MG63 (cell line): ENCODE results near the gene SHC1. TPM values are rescaled to one million over a fixed set of nuclear protein-coding genes. Genes with fewer than 3 reads are reported as not detected.

Experiments used
- DNase-seq: peaks from one replicate; pipeline ENCODE4 v3.0.0-alpha.2; 2020
- H3K27me3 ChIP-seq: fragments of 250-450 bp; sonication (Bioruptor Pico); 2 replicates; pipeline ENCODE4 v1.5.1; 2020; ENCODE audit warnings: mild to moderate bottlenecking, moderate library complexity
- H3K36me3 ChIP-seq: fragments of 250-450 bp; sonication (Bioruptor Pico); 2 replicates; pipeline ENCODE4 v1.5.1; 2020; ENCODE audit warnings: mild to moderate bottlenecking, moderate library complexity
- H3K4me3 ChIP-seq: fragments of 250-450 bp; sonication (Bioruptor Pico); 2 replicates; pipeline ENCODE4 v1.5.1; 2020; ENCODE audit warnings: mild to moderate bottlenecking, moderate library complexity
- H3K9me3 ChIP-seq: fragments of 250-450 bp; sonication (Bioruptor Pico); 2 replicates; pipeline ENCODE4 v1.5.1; 2020; ENCODE audit warnings: mild to moderate bottlenecking, moderate library complexity
- total RNA-seq: library from RNA; depleted of rRNA; stranded (reverse); fragments of >200 nt; shearing (Covaris generic); gene quantifications from 2 replicates; pipeline ENCODE4 v1.2.3, GENCODE V29; 2014; ENCODE audit warnings: low replicate concordance

SHC1 gene
- total RNA-seq, 1 experiment from 2014 or later = 175 TPM

DNA sequence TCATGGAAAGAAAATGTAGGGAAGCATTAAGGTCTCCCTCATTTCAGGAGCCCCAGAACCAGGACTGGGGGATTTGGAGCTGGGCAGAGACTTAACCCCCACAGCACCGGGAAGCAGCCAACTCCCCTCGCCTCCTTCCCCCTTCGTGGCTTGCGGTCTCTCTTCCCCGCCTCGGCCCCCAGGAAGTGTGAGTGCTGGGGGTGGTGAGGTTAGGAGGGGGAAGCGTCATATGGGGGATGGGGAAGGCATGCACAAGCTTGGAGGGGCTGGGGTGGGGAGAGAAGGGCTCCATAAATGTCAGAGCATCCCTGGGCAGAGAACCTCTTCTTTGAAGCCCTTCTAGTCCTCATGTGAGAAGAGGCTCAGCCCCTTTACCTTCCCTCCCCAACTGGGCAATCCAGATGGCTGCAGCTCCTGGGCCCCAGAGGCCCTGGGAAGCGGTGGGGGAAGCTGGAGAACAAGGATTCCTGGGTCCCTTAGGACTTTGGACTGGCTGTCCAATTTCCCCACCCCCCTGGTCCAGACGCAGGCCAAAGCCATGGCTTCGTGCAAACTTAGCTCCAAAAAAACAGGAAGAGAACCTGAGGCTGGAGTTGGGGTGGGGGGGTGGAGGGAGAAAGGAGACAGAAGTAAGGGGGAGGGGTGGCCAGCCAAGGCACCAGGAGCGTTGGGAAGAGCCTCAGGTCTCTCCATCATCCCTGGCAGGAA is 39.8 kb upstream of the SHC1 start:
- Histone ChIP-seq H3K27me3 (no peaks in the 10 kb centered on the region), H3K36me3 (peaks cover 80% of the 10 kb centered on the region), H3K9me3 (no peaks in the 10 kb centered on the region), H3K4me3 (no peak overlapping the region)
- no peak for DNase-seq

DNA sequence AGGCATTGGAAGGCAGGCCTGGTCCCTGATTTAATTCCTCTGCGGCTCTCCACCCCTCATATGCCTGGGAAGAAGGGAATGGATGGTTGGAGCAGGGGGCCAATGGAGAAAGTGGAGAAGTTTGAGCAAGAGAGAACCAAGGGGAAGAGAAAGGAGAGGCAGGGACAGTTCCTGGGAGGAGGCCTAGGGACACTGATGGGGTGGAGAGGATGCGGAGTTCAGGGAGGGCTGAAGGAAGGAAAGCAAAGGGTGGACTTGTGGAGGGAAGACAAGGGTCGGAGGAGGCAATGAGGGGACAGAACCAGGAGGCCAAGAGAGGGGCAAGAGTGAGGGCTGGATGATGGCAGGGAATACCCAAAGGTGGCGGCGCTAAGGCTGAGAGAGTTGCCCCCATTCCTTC is 39.2 kb upstream of the SHC1 start:
- DNase-seq = no peak
- Histone ChIP-seq H3K27me3 (no peaks in the 10 kb centered on the region), H3K9me3 (no peaks in the 10 kb centered on the region), H3K4me3 (no peak overlapping the region), H3K36me3 (peaks cover 76% of the 10 kb centered on the region)

DNA sequence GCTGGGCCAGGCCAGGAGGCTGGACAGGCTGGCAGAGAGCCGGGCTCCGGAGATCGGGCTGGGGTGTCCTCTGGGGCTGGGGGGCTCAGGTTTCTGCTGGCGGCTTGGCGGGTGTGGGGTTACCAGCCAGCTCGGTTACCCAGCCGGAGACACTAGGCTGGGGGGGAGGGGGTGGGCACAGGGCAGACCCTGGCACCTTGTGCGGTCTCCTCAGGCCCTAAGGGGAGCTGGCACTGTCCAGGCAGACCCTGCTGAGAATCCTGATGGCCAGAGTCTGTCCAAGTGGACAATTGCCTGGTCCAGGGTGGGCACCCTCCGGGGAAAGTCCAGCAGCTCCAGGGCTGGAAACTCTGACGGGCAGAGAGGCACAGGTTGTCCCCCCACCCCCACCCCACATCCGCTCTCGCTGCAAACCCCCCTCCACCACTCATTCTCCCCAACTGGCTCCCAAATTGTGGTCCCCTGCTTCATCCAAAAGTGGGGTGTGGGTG is 38.7 kb upstream of the SHC1 start:
- Histone ChIP-seq H3K36me3 (peaks cover 76% of the 10 kb centered on the region), H3K27me3 (no peaks in the 10 kb centered on the region), H3K4me3 (no peak overlapping the region), H3K9me3 (no peaks in the 10 kb centered on the region)
- DNase-seq = no peak

DNA sequence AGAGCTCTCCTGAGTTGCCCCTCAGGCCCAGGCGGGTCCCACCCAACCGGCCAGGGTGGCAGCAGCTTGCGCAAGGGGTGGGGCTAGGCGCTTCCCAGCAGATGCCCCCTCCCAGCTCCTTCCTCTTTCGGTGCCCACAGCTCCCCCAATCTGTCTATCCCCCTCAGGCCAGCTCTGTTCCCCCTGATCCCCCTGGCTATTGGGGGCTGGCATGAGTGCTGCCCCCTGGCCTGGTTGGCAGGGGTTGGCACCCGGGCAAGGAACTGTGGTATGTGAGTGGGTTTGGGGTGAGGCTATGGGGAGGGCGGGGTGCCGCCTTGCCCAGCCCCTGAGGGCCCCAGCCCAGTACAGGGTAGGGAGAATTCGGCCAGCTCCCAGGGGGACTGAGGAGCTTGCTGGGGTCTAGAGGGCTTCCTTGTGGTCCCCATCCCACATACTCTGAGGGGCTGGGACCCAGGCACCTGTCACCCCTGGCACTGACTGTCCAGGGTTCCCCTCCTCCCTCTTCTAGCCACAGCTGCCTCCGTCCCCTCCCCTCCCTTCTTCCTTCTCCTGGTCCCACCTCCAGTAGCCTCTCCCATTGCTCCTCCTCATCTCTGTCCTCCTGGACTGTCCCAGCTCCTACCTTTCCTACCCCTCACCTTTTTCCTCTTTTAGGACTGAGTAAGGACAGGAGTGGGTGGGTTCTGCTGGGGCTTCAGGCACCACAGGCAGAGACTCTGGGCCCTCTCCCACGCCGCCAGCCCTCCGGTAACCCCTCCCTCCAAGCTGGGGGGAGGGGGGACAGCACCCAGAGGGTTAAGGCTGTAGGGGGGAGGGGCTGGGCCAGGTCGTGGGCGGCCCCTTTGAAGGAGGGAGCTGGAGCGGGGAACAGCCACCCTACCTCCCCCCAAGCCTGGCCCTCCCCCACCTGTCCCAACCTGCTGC is 37.7 kb upstream of the SHC1 start:
- H3K9me3 ChIP-seq = no peaks in the 10 kb centered on the region
- no peak overlapping the region for H3K4me3 ChIP-seq
- peaks cover 76% of the 10 kb centered on the region for H3K36me3 ChIP-seq
- DNase-seq = no peak
- no peaks in the 10 kb centered on the region for H3K27me3 ChIP-seq

DNA sequence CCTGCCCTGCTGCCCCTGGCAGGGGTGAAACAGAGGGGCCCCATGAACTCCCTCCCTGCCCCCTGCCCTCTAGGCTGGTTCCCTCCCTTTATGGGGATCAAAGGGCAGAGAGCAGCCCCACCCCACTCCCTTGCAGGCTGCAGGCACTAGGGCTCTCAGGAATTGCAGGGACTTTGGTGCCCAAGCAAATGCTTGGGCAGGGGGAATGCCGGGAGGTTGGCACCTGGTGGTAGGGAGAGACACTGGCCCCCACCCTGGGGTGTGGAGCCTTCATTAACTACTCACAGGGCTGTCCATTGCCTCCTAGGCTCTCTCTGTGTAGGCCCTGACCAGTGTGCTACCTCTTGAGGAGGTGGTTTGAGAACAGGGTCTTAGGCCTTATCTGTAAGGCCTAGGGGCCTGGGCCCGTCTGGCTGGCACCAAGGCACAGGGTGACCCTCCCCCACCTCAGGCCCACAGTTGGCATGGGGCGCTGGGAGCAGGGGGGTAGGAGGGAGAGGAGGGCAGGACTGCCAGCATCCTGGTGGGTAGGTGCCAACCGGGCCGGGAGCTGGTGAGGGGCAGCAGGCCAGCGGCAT is 36.8 kb upstream of the SHC1 start:
- no peaks in the 10 kb centered on the region for H3K27me3 ChIP-seq
- H3K4me3 ChIP-seq = no peak overlapping the region
- no peaks in the 10 kb centered on the region; the same call in 1 of the 2 replicates for H3K9me3 ChIP-seq
- H3K36me3 ChIP-seq = peaks cover 75% of the 10 kb centered on the region
- DNase-seq = peak; percentile 70

DNA sequence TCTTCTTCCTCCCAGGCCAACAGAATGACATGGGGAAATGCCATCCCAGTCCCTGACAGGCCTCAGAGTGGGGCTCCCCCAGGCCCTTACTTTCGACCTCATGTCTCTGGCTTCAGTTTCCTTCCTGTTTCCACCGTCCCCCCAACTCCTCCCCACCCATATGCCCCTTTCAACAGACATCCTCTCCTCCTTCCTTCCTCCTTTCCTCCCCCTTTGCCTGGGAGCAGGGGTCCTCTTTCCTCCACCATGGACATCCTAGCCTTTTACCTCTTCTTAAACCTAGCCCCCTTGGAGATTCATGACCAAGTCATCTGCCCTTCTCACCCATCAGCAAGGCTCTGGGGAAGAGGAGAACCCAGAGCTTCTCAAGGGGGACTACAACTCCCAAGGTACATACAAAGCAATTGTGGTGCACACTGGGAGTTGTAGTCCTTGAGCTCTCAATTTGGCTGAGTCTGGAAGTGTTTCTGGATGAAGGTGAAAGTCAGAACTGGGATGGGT is 36.1 kb upstream of the SHC1 start:
- Histone ChIP-seq H3K36me3 (peaks cover 70% of the 10 kb centered on the region), H3K27me3 (no peaks in the 10 kb centered on the region), H3K9me3 (no peaks in the 10 kb centered on the region; the same call in 1 of the 2 replicates), H3K4me3 (no peak overlapping the region)
- DNase-seq = no peak

DNA sequence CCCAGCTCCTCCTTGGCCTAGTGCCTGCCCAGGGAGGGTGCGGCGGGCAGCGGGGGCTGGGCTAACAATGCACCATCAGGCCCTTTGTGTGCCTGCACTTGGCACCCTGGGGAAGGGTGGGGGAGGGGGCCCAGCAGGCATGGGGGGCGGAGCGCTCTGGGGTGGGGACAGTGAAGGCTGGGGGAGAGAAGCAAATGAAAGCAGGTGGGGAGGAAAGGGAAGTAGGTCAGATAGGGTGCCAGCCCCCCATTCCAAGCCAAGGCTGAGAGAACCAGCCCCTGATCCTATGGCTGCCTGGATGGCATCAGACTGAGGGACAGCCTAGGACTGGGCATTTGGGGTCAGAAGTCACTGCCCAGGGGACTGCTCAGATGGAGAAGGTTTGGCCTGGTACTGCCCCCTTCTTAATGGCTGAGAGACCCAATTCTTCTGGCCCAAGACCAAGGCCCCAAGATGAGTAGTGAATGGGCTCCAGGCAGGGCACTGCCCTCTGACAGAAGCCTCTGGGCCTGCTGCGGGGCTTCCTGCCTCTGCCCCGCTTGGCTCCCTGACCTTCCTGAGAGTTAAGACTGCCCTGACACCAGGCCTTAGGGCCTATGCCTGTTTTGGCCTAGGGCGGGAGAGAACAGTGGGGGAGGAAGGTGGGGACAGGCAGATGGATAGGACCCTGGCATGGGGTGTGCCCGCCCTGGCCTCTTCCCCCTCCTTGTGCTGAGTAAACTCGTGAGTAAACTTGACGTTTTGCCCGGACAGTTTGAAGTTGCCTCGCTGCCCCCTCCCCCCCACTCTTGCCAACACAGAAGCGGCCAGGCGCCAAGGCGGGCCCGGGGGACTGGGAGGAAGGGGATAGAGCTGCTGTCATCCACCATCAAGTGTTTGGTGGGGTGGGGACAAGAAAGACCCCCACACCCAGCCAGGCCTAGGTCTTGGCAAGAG is 34.8 kb upstream of the SHC1 start:
- peak overlapping the region; percentile 97 for H3K4me3 ChIP-seq
- no peaks in the 10 kb centered on the region; the same call in 1 of the 2 replicates for H3K9me3 ChIP-seq
- peaks cover 62% of the 10 kb centered on the region for H3K36me3 ChIP-seq
- DNase-seq = peak; percentile 99
- no peaks in the 10 kb centered on the region for H3K27me3 ChIP-seq

DNA sequence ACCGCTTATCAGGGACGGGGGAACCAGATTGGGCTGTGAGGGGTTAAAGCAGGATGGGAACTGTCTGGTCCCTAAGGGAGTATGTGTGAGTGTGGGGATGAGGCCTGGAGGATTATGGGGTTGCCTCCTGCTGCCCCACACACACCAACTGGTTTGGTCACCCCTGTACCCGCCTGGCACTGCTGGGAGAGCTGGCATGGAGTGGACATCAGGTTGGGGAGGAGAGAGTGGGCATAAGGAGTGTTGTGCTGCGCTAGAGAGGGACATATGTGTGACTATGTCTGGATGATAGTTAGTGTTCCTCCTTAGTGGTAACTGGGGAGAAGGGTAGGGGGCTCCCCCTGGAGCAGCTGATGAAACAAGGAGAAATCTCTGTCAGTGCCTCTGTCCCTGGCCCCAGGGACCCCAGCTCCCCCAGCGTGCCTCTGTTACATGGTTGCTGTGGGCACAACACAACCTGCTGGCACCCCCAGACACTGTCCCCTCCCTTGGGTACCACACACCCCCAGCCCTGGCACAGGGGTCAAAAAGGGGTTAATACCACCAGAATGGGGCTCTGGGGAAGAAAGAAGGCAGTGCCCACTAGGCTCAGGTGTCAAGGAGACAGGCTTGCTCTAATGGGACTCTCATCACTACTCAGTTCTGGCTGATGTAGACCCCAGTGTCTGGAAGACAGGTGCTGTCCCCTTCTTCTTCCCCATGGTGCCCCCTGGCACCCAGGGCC is 34.0 kb upstream of the SHC1 start:
- peaks cover 55% of the 10 kb centered on the region for H3K36me3 ChIP-seq
- no peak for DNase-seq
- H3K4me3 ChIP-seq = peak overlapping the region; percentile 97
- no peaks in the 10 kb centered on the region for H3K27me3 ChIP-seq
- H3K9me3 ChIP-seq = no peaks in the 10 kb centered on the region; the same call in 1 of the 2 replicates

DNA sequence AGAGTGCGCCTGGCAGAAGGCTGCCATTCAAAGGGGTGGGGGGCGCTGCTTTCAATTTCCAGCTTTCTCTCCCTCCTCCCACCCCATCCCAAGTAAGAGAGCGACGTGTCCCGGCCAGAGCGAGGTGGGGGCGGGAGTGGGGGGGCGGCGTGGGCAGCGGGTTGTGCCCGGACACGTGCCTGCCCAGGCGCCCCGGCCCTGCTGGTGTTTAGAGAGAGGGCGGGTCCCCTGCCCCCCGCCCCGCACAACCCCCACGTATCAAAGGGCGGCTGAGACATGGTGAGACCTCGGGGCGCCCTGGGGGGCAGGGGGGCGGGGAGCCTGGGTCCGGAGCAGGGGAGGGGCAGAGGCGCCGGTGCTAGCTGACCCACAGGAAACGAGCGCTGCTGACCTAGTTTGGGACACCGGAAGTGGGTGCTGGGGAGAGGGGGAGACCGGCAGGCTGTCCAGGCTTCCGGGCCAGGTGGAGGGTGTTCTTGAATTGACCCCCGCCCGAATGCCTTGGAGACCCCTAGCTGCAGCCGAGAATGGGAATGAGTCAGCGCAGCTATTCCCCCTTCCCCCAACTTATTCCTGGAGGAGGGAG is 33.3 kb upstream of the SHC1 start:
- DNase-seq = peak; percentile 98
- Histone ChIP-seq H3K36me3 (peaks cover 51% of the 10 kb centered on the region), H3K27me3 (no peaks in the 10 kb centered on the region)

DNA sequence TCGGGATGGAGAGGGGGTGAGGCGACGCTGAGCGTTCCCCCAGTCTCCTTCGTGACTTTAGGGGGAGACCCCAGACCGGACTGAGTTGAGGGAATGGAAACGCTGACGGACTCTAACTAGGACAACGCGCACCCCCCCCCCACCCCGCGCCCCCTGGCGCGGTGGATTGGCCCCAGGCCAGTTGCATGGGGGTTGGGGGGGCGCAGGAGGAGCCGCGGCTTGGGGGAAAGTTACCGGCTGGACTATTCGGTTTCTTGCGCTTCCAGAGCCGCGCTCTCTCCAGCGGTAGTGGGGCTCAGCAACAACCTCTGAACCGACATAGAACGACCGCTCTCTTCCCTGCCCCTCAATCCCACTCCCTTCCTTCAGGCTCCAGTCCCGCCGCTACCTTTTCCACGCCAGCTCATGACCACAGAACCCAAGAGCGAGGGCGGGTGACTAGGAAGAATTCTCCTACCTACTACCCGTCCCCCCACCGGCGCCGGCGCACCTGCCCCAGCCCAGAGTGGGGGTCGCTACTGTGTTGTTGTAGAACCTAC is 32.7 kb upstream of the SHC1 start:
- no peaks in the 10 kb centered on the region for H3K27me3 ChIP-seq
- DNase-seq = peak; percentile 58
- peak overlapping the region; percentile 97 for H3K4me3 ChIP-seq
- no peaks in the 10 kb centered on the region; the same call in 1 of the 2 replicates for H3K9me3 ChIP-seq
- peaks cover 45% of the 10 kb centered on the region for H3K36me3 ChIP-seq

More for the DNA sequence above, 33.3 kb upstream of the SHC1 start:
- Histone ChIP-seq H3K4me3 (peak overlapping the region; percentile 97), H3K9me3 (no peaks in the 10 kb centered on the region; the same call in 1 of the 2 replicates)

DNA sequence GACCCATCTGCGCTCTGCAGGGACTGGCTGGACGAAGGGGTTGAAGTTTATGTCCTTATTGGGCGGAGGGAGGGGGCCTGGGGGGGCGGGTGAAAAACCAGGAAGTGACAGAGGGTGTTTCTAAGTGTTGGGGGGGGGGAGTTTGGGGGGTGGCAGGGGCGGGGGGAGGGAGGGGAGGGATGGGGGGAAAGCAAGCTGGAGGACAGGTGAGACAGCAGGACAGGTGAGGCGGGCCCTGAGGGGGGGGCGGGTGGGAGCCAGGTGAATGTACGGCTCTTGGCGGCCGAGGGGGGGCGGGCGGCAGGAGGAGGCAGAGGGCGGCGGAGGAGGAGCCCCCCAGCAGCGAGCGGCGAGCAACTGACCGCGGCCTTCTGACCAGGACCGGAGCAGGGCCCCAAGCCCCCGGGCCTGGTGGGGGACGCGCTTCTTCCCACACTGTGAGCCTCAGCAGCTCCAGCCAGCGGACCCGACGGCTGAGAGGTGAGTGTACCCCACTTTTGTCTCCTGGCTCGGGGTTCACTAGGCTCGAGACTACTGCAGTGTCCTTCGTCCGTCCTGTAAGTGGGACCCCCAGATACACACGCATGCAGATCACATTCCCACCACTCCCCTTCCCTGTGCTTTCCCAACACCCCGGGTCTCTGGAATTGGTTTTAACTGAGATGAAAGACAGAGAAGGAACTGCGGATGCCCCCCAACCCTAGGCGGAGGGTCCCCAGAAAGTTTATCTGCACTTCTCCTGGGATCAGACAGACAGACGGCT is 32.1 kb upstream of the SHC1 start, which contains the start of gene ZBTB7B:
TSS of gene ZBTB7B (plus strand) at position 339 of the 763 bp plus-strand sequence. CDS start 11,859 bp downstream, outside the sequence.
- no peaks in the 10 kb centered on the region for H3K27me3 ChIP-seq
- peaks cover 39% of the 10 kb centered on the region for H3K36me3 ChIP-seq
- H3K9me3 ChIP-seq = no peaks in the 10 kb centered on the region; the same call in 1 of the 2 replicates
- peak within 1 kb of the TSS; percentile 97 for H3K4me3 ChIP-seq
- DNase-seq = peak; percentile 71

DNA sequence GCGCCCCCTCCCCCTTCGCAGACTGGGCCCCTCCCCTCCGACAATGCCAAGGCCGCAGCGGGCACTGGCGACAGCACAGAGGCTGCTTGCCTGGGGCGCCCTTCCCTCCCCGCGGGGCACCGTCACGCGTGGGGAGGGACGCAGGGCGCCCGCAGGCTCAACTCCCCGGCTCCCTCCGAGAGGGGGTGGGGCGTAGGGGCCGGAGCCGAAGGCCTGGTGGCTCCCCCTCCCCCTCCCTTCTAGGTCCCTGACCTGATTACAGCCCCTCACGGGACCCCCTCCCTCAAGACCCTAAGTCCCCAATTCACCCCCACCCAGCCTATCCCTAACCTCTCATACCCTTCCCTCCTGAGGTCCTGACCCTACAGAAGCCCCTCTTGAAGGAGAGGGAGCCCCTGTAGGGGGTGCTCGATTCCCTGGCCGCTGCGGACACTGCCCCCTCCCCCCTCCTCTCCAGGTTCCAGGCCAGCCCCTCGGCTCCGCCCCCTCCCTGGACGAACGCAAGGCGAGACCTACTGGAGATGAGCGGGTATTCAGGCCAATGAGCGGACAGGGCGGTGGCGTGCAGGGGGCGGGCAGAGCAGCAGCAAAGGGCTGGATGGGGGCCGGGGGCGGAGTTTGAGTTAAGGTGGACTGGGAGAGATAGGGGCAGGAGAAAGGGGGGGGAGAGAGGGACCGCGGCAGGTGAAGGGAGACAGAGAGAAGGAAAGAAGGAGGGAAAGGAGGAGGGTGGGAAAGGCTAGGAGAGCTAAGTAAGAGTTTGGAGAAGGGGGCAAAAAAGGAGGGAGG is 31.3 kb upstream of the SHC1 start:
- Histone ChIP-seq H3K9me3 (no peaks in the 10 kb centered on the region; the same call in 1 of the 2 replicates), H3K36me3 (peaks cover 31% of the 10 kb centered on the region)
- peak; percentile 100 for DNase-seq

DNA sequence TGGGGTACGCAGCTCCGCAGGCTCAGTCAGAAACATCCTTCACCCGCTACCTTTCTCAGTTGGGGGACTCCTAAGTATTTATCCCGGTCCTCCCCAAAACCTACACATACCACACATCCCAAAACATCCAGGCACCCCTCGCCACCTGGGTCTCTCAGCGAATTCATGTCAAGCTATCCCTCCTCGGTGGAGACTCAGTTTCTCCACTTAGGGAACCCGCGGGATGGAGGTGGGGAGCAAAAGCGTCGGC is 30.8 kb upstream of the SHC1 start:
- DNase-seq = no peak
- Histone ChIP-seq H3K9me3 (no peaks in the 10 kb centered on the region; the same call in 1 of the 2 replicates), H3K27me3 (no peaks in the 10 kb centered on the region), H3K4me3 (peak overlapping the region; percentile 77), H3K36me3 (peaks cover 26% of the 10 kb centered on the region)

More for the DNA sequence above, 31.3 kb upstream of the SHC1 start:
- Histone ChIP-seq H3K4me3 (peak overlapping the region; percentile 77), H3K27me3 (no peaks in the 10 kb centered on the region)
